K562 (cell line): ENCODE data around the gene EIF4G2.

Experiments
- ELF2 ChIP-seq: fragments of 250-450 bp; sonication (Bioruptor Pico); IDR thresholded peaks from 2 replicates; pipeline ENCODE4 v1.5.0; 2021; ENCODE audit warnings: mild to moderate bottlenecking
- EP300 ChIP-seq: IDR thresholded peaks from 2 replicates; pipeline ENCODE4 v1.6.1; 2012; ENCODE audit warnings: low read length, improper control_type of control experiment
- KLF13 ChIP-seq: fragments of 450-650 bp; IDR thresholded peaks from 2 replicates; pipeline ENCODE4 v1.6.1; 2016; ENCODE audit warnings: missing genetic modification characterization, low read depth, mild to moderate bottlenecking, missing compliant biosample characterization, moderate library complexity, borderline replicate concordance
- SIN3B ChIP-seq: fragments of 450-650 bp; IDR thresholded peaks from 2 replicates; pipeline ENCODE4 v1.6.1; 2017; ENCODE audit warnings: low read depth, mild to moderate bottlenecking, moderate library complexity
- ZNF668 ChIP-seq: fragments of 250-450 bp; sonication (Bioruptor Pico); IDR thresholded peaks from 2 replicates; pipeline ENCODE4 v1.8.0; 2022; ENCODE audit warnings: mild to moderate bottlenecking, inconsistent platforms
- TF ChIP-seq, protein P1 (sequence below), 3 experiments: IDR thresholded peaks in 2 of 3; conservative IDR thresholded peaks in 1 of 3; 2 replicates each; pipeline ENCODE4 v1.5.1; 2011 to 2012; ENCODE audit warnings: low read length in 3 of 3, mild to moderate bottlenecking in 3 of 3, control low read depth in 2 of 3, improper control_type of control experiment in 1 of 3, inconsistent platforms in 1 of 3, low read depth in 1 of 3, mixed read lengths in 1 of 3, moderate library complexity in 1 of 3; ENCODE audit not compliant: insufficient read depth in 2 of 3

DNA sequence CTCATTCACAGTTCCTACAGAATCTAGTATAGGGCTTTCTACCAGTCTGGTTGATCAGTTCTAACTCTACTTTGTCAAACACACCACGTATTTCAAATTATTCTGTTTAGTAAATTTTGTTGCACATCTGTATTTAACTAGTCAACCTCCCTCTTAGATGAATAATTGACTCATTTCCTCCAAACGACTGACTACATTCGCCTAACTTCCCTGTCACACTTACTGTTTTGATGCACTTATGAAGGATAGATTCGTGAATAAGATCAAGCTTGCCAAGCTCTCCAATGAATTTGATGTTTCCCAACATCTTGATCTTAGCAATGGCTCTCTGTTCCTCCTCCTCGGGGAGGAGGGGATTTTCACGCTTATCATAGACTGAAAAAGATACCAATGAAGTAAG, 5.0 kb downstream of the EIF4G2 start:
- TF ChIP-seq KLF13 (no peak), SIN3B (no peak), ELF2 (CRISPR knock-in tag) (no peak), ZNF668 (CRISPR knock-in tag) (no peak), EP300 (no peak)
- TF ChIP-seq, protein P1, sequence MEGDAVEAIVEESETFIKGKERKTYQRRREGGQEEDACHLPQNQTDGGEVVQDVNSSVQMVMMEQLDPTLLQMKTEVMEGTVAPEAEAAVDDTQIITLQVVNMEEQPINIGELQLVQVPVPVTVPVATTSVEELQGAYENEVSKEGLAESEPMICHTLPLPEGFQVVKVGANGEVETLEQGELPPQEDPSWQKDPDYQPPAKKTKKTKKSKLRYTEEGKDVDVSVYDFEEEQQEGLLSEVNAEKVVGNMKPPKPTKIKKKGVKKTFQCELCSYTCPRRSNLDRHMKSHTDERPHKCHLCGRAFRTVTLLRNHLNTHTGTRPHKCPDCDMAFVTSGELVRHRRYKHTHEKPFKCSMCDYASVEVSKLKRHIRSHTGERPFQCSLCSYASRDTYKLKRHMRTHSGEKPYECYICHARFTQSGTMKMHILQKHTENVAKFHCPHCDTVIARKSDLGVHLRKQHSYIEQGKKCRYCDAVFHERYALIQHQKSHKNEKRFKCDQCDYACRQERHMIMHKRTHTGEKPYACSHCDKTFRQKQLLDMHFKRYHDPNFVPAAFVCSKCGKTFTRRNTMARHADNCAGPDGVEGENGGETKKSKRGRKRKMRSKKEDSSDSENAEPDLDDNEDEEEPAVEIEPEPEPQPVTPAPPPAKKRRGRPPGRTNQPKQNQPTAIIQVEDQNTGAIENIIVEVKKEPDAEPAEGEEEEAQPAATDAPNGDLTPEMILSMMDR (IDR thresholded peaks at IDR 0.05 in 2 of 3, conservative IDR thresholded peaks at IDR 0.05 in 1 of 3; ENCODE audit: insufficient read depth in 2 of 3, low read depth in 1 of 3, low read length in 3 of 3): no peak
